HepG2 (cell line): Measurements from ENCODE around the gene TBX18. TPM values are rescaled to one million over a fixed set of nuclear protein-coding genes. Genes with fewer than 3 reads are reported as not detected.

Experiments
- ATAC-seq: fragments of 200-7000 bp; cut with Tn5 transposase; 3 replicates; pipeline ENCODE4 v1.9.1; 2020; ENCODE audit warnings: mild to moderate bottlenecking, moderate library complexity
- BruUV-seq: library from RNA; stranded (reverse); fragments of 400-500 nt; replicated peaks from 2 replicates; lab custom pipeline; 2021; lab: Mats Ljungman, UMichigan
- CTCF ChIA-PET: fragments of 300-600 bp; formaldehyde crosslinking; extraction: SDS; loops from one replicate; lab custom pipeline; 2021; ENCODE audit warnings: low total read pairs, inconsistent platforms, low intra/inter-chr PET ratio; lab: Yijun Ruan, JAX
- POLR2A ChIA-PET: fragments of 350-600 bp; sonication (Branson Sonifier 250); formaldehyde crosslinking; loops from one replicate; lab custom pipeline; 2020; ENCODE audit warnings: antibody characterized with exemption, inconsistent platforms; lab: Yijun Ruan, JAX
- DNase-seq: peaks from one replicate; pipeline ENCODE4 v3.0.0-alpha.2; 2015; ENCODE audit warnings: low spot score
- FAIRE-seq: peaks from 3 replicates; lab custom pipeline; 2011; peaks lifted over from hg19 to GRCh38; lab: Jason Lieb, UNC
- H2AFZ ChIP-seq: one replicate; pipeline ENCODE4 v1.6.1; 2011; ENCODE audit warnings: low read length, inconsistent platforms
- H3K27ac ChIP-seq: fragments of 300-600 bp; 3 replicates; pipeline ENCODE4 v1.8.0; 2011; ENCODE audit warnings: mixed run types, mild to moderate bottlenecking, mixed read lengths, low read length, inconsistent platforms; ENCODE audit not compliant: insufficient read depth; ENCODE audit errors: extremely low read length
- H3K27me3 ChIP-seq, 2 experiments: fragments of 200-600 bp in 1 of 2; 2 replicates in 1 of 2; 3 replicates in 1 of 2; pipeline versions ENCODE4 v1.6.0 to v1.8.0; 2011; ENCODE audit warnings: low read length in 2 of 2, mild to moderate bottlenecking in 2 of 2, moderate library complexity in 2 of 2, inconsistent platforms in 1 of 2; ENCODE audit not compliant: insufficient read depth in 2 of 2, control insufficient read depth in 1 of 2
- H3K36me3 ChIP-seq, 2 experiments: fragments of 200-600 bp in 1 of 2; replicated peaks in 1 of 2; 2 replicates in 1 of 2; 3 replicates in 1 of 2; pipeline versions ENCODE4 v1.5.1 to v1.8.0; 2011; ENCODE audit warnings: low read length in 2 of 2, inconsistent platforms in 1 of 2; ENCODE audit not compliant: insufficient read depth in 2 of 2, control insufficient read depth in 1 of 2
- H3K4me1 ChIP-seq: 2 replicates; pipeline ENCODE4 v1.5.1; 2012; ENCODE audit warnings: low read length, inconsistent platforms; ENCODE audit not compliant: insufficient read depth
- H3K4me2 ChIP-seq: 2 replicates; pipeline ENCODE4 v1.6.0; 2011; ENCODE audit warnings: low read depth, low read length, inconsistent platforms
- H3K4me3 ChIP-seq, 3 experiments: fragments of 200-600 bp in 1 of 3; sonication (generic), shearing (Covaris generic) in 1 of 3; replicated peaks in 1 of 3; 2 replicates each; pipeline ENCODE4 v1.5.1; 2011 to 2016; ENCODE audit warnings: low read length in 3 of 3, inconsistent platforms in 2 of 3, low read depth in 2 of 3, mild to moderate bottlenecking in 2 of 3, control low read depth in 1 of 3, mixed read lengths in 1 of 3; ENCODE audit not compliant: insufficient read depth in 1 of 3
- H3K79me2 ChIP-seq: one replicate; pipeline ENCODE4 v1.6.1; 2011; ENCODE audit warnings: low read length, inconsistent platforms; ENCODE audit not compliant: insufficient read depth
- H3K9ac ChIP-seq: 2 replicates; pipeline ENCODE4 v1.6.0; 2011; ENCODE audit warnings: mild to moderate bottlenecking, low read depth, low read length, inconsistent platforms; ENCODE audit not compliant: insufficient read depth
- H3K9me3 ChIP-seq: 2 replicates; pipeline ENCODE4 v1.5.1; 2012; ENCODE audit warnings: mild to moderate bottlenecking, low read length
- H4K20me1 ChIP-seq: 2 replicates; pipeline ENCODE4 v1.6.0; 2011; ENCODE audit warnings: inconsistent platforms, mild to moderate bottlenecking, low read length, moderate library complexity; ENCODE audit not compliant: insufficient read depth
- HMGA1 ChIP-seq: sonication (generic); formaldehyde crosslinking; conservative IDR thresholded peaks from 2 replicates; pipeline ENCODE4 v1.4.0; 2020; ENCODE audit warnings: missing genetic modification reagents
- KLF15 ChIP-seq: sonication (generic); formaldehyde crosslinking; IDR thresholded peaks from 2 replicates; pipeline ENCODE4 v1.8.1; 2023; ENCODE audit warnings: borderline replicate concordance, mild to moderate bottlenecking, inconsistent platforms, missing genetic modification reagents, mixed read lengths
- ZBTB42 ChIP-seq: sonication (generic); formaldehyde crosslinking; IDR thresholded peaks from 2 replicates; pipeline ENCODE4 v1.5.0; 2020; ENCODE audit warnings: mild to moderate bottlenecking, missing genetic modification reagents
- ZFP82 ChIP-seq: sonication (generic); formaldehyde crosslinking; IDR thresholded peaks from 2 replicates; pipeline ENCODE4 v1.5.1; 2020; ENCODE audit warnings: mild to moderate bottlenecking, missing genetic modification reagents, borderline replicate concordance
- ZNF12 ChIP-seq: sonication (generic); formaldehyde crosslinking; IDR thresholded peaks from 2 replicates; pipeline ENCODE4 v1.5.0; 2020; ENCODE audit warnings: missing genetic modification reagents
- ZNF260 ChIP-seq: sonication (generic); formaldehyde crosslinking; IDR thresholded peaks from 2 replicates; pipeline ENCODE4 v1.4.0; 2020; ENCODE audit warnings: missing genetic modification reagents, low read depth, mild to moderate bottlenecking, borderline replicate concordance
- ZNF326 ChIP-seq: sonication (generic); formaldehyde crosslinking; IDR thresholded peaks from 2 replicates; pipeline ENCODE4 v1.4.0; 2020; ENCODE audit warnings: missing genetic modification reagents, borderline replicate concordance
- ZNF605 ChIP-seq: sonication (generic); formaldehyde crosslinking; IDR thresholded peaks from 2 replicates; pipeline ENCODE4 v1.8.0; 2022; ENCODE audit warnings: mild to moderate bottlenecking, missing genetic modification reagents
- WGBS: methylation state at CpG from one replicate; pipeline ENCODE4 v1.1.6; 2017; ENCODE audit warnings: low lambda C conversion rate; 5-methylcytosine and 5-hydroxymethylcytosine counted together
- in situ Hi-C: cut with HindIII; loops from 2 replicates; pipeline ENCODE4 v1.10.0; 2017; ENCODE audit warnings: low pct_unique_long_range_greater_than_20kb; ENCODE audit not compliant: extremely low pct_ligation_motif_present
- intact Hi-C: fragments of 100-400 bp; cut with micrococcal nuclease; formaldehyde crosslinking; loops from one replicate; pipeline ENCODE4 v1.10.0; 2022; ENCODE audit not compliant: unreplicated experiment
- polyA plus RNA-seq, 8 experiments: library from polyadenylated mRNA; depleted of rRNA in 3 of 8; stranded (reverse) in 7 of 8; unstranded in 1 of 8; fragments of >200 nt; fragmentation: Illumina TruSeq in 4 of 8; extraction: Trizol in 4 of 8; gene quantifications; 2 replicates each; pipeline versions ENCODE4 v1.2.1 to v1.2.3, GENCODE V29; 2011 to 2016; ENCODE audit warnings: low read depth in 4 of 8, missing spikeins in 1 of 8, mixed read lengths in 1 of 8; ENCODE audit not compliant: insufficient read depth in 1 of 8
- small RNA-seq, 3 experiments: library from RNA; depleted of rRNA; stranded (forward); fragments of <200 nt; gene quantifications; one replicate each; pipeline ENCODE3, GENCODE V24; 2012; ENCODE audit warnings: low read depth in 2 of 3, low replicate concordance in 1 of 3; ENCODE audit not compliant: insufficient read length in 3 of 3, insufficient read depth in 2 of 3
- total RNA-seq, 5 experiments: library from RNA; depleted of rRNA; stranded (reverse); fragments of >200 nt; fragmentation: Illumina TruSeq; extraction: Trizol; gene quantifications; 2 replicates each; pipeline ENCODE4 v1.2.3, GENCODE V29; 2016; ENCODE audit warnings: low read depth in 1 of 5
- TF ChIP-seq, protein P1 (sequence below): sonication (generic); formaldehyde crosslinking; IDR thresholded peaks from 2 replicates; pipeline ENCODE4 v1.4.0; 2020; ENCODE audit warnings: missing genetic modification reagents

Gene TBX18
- total and polyA plus RNA-seq, 2 of the 13 experiments (the other 11 are each of a cell fraction or from before 2014, with no cell fraction given): not detected

DNA sequence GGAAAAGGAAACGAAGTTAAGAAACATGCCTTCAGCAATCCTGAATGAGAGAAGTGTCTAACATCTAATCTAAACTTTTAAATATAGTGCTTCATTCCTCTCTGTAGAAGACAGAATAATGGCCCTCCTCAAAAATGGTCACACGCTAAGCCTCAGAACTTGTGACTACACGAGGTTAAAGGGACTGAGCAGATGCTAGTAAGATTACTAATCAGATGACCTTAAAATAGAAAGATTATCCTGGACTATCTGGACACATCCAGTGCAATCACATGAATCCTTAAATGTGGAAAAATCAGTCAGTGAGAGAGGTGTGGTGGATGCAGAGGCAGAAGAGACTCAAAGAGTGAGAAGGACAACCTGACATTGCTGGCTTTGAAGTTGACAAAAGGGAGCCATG lies 126.1 kb downstream of the TBX18 start:
- Histone ChIP-seq H3K4me2 (no peak overlapping the region), H3K4me3 (no peak overlapping the region), H4K20me1 (no peaks in the 10 kb centered on the region), H3K9ac (no peak overlapping the region), H3K27me3 (no peaks in the 10 kb centered on the region), H2AFZ (no peak overlapping the region)
- BruUV-seq: no TSS peak
- POLR2A ChIA-PET: no interaction called here
- 1% methylated on average over 3 of the region's 3 CpGs for WGBS
- DNase-seq: no peak
- intact Hi-C loops: no loop called here
- no peak for ATAC-seq
- in situ Hi-C loops: no loop called here
- CTCF ChIA-PET: no interaction called here
- TF ChIP-seq ZBTB42 (CRISPR knock-in tag) (no peak), ZNF326 (CRISPR knock-in tag) (no peak), KLF15 (CRISPR knock-in tag) (no peak), HMGA1 (CRISPR knock-in tag) (no peak), ZFP82 (CRISPR knock-in tag) (no peak), ZNF12 (CRISPR knock-in tag) (no peak), ZNF605 (CRISPR knock-in tag) (no peak), ZNF260 (CRISPR knock-in tag) (no peak)
- TF ChIP-seq, protein P1, sequence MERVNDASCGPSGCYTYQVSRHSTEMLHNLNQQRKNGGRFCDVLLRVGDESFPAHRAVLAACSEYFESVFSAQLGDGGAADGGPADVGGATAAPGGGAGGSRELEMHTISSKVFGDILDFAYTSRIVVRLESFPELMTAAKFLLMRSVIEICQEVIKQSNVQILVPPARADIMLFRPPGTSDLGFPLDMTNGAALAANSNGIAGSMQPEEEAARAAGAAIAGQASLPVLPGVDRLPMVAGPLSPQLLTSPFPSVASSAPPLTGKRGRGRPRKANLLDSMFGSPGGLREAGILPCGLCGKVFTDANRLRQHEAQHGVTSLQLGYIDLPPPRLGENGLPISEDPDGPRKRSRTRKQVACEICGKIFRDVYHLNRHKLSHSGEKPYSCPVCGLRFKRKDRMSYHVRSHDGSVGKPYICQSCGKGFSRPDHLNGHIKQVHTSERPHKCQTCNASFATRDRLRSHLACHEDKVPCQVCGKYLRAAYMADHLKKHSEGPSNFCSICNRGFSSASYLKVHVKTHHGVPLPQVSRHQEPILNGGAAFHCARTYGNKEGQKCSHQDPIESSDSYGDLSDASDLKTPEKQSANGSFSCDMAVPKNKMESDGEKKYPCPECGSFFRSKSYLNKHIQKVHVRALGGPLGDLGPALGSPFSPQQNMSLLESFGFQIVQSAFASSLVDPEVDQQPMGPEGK (CRISPR knock-in tag): no peak
- TF ChIP-seq, all 625 proteins: peak for 0
- Histone ChIP-seq H3K27ac (no peak overlapping the region), H3K9me3 (no peaks in the 10 kb centered on the region), H3K36me3 (no peaks in the 10 kb centered on the region), H3K79me2 (no peaks in the 10 kb centered on the region), H3K4me1 (no peaks in the 10 kb centered on the region)
- no peak for FAIRE-seq

Small RNA genes within 50 kb of the gene (small RNA-seq; reads per million reads assigned to genes)
- gene AL590143.1: 0 reads per million in 3 experiments
